Daoy (cell line): ENCODE data around the gene CXXC4. TPM values are rescaled to one million over a fixed set of nuclear protein-coding genes. Genes with fewer than 3 reads are reported as not detected.

Source experiments
- DNase-seq: peaks from one replicate; pipeline ENCODE4 v3.0.0-alpha.2; 2015; ENCODE audit warnings: low read depth
- total RNA-seq: library from RNA; depleted of rRNA; stranded (reverse); fragments of >200 nt; shearing (Covaris generic); gene quantifications from 2 replicates; pipeline ENCODE4 v1.2.3, GENCODE V29; 2014; rRNA removed

Gene CXXC4
- total RNA-seq: 0.48 and 0.57 TPM in 2 replicates

GRCh38 chr4:104494822-104495559, at the start of gene CXXC4:
Gene CXXC4 (minus strand): TSS chr4:104494894. CDS start chr4:104491802, 3,092 bp downstream.
- DNase-seq: peak; percentile 37

DNA sequence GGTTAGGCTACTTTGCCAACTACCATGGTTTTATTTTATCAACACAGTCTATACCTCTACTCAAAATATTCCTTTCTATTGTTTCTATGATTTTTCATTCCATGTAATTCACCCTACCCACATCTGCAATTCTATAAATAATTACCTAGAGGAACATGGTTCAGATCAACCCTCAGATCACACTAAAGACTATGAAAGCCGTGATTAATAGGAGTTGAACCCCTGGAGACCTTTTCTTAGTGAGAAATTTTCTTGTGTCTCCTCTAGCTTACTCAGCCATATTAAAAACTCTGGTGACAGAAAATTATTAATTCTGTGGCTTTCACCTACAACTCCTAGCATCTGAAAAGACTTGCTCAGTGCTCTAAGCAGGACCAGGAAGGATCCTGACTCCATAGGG, 38.5 kb upstream of the CXXC4 start:
- no peak for DNase-seq

DNA sequence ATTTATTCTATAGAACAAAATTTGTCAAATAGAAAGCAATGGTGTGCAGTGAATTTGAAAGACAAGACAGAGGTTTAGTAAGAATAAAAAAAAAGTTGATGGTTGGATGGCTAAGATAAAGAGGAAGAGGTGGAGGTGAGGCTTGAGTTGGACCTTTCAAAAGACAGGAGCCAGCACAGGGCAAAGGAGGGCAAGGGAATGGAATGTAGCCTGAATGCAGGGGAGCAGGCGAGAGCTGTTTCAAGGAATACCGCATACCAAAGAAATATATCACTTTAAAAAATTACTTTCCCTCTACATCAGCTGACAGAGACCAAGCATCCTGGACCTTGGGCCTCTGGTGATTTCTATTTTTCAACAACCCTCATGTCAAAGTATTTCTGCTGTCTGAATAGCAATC, 38.0 kb upstream of the CXXC4 start:
- no peak for DNase-seq

- no peak for DNase-seq
Measured at GRCh38 chr4:104531390-104531789, 36.7 kb upstream of the CXXC4 start.

GRCh38 chr4:104530426-104530825, 35.7 kb upstream of the CXXC4 start:
- no peak for DNase-seq

DNA sequence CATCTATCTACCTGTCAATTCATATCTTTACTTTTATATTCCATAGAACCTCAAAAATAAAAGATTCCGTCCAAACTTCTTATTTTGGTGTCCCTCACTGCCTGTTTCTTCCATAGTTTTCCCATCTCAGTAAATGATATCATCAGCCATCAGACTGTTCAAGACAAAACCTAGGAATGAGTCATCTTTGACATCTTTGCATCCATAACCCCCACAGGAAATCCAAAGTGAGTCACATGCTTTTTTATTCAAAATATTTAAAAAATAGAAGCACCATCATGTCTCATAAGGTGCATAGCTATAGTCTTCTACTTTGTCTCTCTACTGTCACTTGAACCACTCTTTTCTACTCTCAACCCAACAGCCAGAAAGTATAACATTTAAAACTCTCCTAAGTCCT, 29.9 kb upstream of the CXXC4 start:
- peak; percentile 0 for DNase-seq

DNA sequence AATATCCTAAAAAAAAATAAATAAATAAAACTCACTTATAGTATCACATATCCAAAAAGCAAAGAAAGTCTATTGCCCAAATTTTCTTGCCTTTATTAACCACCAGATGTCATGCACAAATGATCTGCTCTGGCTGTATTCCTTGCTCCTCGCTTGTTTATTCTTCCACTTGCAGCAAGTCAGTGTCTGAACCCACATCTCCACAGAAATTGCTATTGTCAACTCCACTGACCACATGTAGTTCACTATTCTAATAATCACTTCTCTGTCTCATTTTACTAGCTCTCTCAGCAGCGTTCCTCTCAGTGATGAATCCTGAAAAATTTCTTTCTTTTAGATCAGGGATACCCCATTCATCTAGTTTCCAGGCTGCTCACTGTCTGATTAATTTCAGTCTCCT, 29.3 kb upstream of the CXXC4 start:
- no peak for DNase-seq

DNA sequence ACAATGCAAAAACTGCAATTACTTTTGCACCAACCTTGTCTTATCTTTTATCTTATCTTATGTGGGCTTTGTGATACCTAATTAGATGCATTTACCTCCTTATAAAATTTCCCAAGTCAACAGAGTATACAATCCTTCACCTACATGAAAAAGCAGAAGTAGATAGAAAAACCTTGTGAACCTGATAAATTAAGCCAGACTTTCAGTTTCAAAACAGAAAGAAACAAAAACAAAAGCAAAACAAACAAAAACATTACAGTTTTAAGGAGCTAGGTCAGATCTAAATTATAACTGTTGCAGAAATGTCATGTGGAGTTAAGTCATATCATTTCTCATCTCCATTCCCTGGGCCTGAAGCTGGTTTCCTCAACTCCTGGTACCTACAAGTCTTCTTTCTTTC, 24.9 kb upstream of the CXXC4 start:
- DNase-seq: no peak

- DNase-seq: no peak
Measured at GRCh38 chr4:104516884-104517283, 22.2 kb upstream of the CXXC4 start.

GRCh38 chr4:104508224-104508623, 13.5 kb upstream of the CXXC4 start:
- DNase-seq: no peak

GRCh38 chr4:104507112-104507511, 12.4 kb upstream of the CXXC4 start:
- DNase-seq: no peak

GRCh38 chr4:104504536-104504935, 9.8 kb upstream of the CXXC4 start:
- no peak for DNase-seq

GRCh38 chr4:104502471-104502870, 7.8 kb upstream of the CXXC4 start:
- DNase-seq: no peak

- DNase-seq: no peak
Measured at GRCh38 chr4:104501290-104501689, 6.6 kb upstream of the CXXC4 start.

DNA sequence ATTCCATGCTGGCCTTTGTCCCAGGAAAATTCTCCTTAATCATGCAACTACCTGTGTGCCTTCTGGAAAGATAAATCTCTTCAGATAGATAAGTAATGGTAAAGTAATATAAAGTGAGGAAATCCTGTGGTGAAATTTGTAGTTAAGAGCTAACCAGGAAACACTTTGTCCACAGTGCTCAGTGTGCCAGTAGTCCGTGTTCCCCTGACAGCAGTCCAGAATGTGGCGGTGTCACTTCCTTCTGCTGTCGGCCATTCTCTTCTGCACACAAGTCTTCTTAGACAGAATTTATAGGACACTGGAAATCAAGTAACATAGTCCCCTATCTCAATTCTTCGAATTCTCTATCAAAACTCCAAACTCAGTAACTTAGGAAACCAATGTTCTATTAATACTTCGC, 5.7 kb upstream of the CXXC4 start:
- no peak for DNase-seq

GRCh38 chr4:104494185-104494584, 509 bp downstream of the CXXC4 start:
- no peak for DNase-seq

DNA sequence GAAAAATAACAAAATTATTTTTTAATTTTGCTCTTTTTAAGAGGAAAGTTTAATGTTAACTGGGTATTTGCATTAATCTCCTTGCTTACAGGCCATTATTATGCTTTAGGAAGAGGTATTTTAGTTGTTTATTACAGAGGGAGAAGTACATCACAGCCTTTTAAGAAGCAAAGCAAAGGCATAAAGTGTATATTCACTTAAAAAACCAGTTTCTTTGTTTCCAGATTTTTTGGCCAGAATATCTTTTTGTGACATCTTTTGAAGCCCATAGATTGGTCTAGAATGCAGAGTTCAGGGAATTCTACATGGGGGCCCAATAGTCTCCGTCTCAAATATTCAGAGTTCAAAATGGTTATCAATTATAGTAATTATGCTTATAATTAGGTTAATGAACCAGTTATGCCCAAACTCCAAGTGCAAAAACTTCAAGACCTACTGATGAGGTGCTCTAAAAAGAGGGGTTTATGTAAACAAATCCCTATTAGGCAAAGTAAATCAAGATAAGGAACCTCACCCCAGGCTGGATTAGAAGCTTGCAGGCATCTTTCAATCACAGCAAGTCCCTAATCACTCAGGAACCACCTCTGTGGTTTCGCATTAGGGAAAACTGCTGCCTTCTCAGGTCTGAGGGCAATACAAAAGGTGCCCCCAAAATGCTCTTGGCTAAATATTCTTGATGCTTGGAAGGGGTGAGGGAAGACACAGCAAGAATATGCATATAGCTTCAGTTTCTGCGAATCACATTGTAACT, 1.4 kb downstream of the CXXC4 start:
- no peak for DNase-seq

GRCh38 chr4:104492183-104492771, 2.4 kb downstream of the CXXC4 start:
- DNase-seq: peak; percentile 4

DNA sequence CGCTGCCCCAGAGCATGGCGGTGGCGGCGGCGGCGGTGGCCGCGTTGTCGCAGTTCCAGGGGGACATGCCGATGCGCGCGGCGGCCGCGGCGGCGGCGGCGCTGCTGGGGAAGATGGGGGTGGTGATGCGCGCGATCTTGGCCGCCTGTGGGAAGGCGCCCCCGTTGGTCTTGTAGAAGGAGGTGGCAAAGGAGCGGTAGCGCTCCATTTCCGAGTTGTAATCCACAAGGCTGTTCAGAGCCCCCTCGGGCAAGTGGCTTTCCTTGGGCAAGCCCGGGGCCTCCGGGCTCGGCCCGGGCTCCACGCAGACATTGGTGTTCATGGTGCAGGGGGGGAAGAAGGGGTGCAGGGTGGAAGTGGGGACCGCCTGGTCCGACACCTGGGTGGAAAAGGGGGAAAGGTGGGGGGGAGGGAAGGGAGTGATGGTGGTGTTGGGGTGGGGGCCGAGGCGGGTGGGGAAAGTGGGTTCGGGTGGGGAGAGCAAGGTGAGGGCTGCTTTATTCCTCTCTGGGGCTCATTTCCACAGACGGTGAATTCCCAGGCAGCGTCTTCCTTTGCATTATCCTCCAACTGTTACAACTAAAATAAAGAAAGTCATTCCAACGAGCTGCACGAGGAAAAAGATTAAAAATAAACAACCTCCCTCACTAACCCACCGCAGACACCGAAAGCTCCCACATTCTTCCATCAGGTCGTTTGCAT, 3.1 kb downstream of the CXXC4 start:
- DNase-seq: peak; percentile 32

- peak; percentile 67 for DNase-seq
Measured at GRCh38 chr4:104490770-104491480, 3.8 kb downstream of the CXXC4 start.

DNA sequence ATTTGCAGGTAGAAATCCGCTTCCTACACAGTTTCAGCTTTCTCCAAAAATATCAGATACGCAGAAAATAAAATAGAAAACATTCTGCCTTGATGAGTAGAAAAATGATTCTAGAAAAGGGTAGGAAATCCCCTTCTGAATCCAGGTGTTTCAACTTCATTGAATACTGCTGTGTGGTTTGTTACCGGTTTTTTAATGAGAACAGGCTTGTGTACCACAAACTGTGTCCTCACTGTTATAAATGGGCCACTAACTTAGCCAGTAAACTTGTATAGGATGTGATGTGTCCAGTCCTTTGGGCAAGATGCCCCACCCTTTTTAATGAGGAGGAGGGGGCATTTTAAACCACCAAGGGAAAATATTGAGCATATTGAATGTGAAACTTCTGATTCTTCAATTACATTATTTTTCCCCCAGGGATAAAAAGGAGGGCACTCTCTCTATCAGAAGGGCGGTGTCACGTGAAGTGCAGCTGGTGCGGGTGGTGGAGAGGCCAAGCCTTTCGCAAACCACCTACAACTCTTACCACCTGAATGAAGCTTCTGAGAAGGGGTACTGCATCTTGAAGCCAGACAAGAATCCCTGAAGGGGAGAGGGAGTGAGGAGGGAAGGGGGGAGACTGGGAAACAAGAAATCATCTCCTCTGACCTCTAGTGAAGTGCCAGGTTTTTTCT, 4.5 kb downstream of the CXXC4 start:
- no peak for DNase-seq
